HT-29 (cell line): ENCODE results near the gene LRRC4B. TPM values are rescaled to one million over a fixed set of nuclear protein-coding genes. Genes with fewer than 3 reads are reported as not detected.
"Not testable (repeated sequence)": the region's sequence is repeated elsewhere in the genome, so short reads cannot be mapped to it uniquely, and the experiment has no call there.

ENCODE experiments used
- DNase-seq: peaks from one replicate; pipeline ENCODE4 v3.0.0-alpha.2; 2015; ENCODE audit warnings: low spot score
- total RNA-seq: library from RNA; depleted of rRNA; stranded (reverse); fragments of >200 nt; shearing (Covaris generic); gene quantifications from 2 replicates; pipeline ENCODE4 v1.2.3, GENCODE V29; 2014

The LRRC4B gene
- total RNA-seq, 1 experiment from 2014 or later, result not detected

DNA sequence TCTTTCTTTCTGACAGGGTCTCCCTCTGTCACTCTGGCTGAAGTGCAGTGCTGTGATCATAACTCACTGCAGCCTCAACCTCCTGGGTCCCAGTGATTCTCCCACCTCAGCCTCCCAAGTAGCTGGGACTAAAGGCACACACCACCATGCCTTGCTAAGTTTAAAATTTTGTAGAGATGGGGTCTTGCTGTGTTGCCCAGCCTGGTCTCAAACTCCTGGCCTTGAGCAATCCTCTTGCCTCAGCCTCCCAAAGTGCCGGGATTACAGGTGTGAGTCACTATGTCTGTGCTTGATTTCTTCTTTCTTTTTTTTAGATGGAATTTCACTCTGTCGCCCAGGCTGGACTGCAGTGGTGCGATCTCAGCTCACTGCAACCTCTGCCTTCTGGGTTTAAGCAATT, 40.2 kb downstream of the LRRC4B start:
- DNase-seq, result not testable (repeated sequence)

DNA sequence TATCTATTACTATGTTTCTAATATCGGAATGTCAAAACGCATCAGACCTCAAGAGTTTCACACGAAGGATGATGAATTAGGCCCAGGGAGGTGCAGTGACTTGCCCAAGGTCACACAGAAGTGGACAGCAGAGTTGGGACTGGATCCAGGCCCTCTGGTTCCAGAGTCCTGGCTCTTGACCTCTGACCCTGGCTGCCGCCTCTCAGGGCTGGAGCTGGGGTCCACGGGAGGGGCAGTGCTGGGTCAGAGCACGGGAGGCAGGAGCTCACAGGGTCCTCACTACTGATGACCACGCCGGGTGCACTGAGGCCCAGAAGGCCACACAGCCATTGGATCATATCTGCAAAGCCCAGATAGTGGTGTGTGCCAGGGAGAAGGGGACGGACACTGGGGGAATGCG, 45.4 kb downstream of the LRRC4B start:
- DNase-seq, result no peak

DNA sequence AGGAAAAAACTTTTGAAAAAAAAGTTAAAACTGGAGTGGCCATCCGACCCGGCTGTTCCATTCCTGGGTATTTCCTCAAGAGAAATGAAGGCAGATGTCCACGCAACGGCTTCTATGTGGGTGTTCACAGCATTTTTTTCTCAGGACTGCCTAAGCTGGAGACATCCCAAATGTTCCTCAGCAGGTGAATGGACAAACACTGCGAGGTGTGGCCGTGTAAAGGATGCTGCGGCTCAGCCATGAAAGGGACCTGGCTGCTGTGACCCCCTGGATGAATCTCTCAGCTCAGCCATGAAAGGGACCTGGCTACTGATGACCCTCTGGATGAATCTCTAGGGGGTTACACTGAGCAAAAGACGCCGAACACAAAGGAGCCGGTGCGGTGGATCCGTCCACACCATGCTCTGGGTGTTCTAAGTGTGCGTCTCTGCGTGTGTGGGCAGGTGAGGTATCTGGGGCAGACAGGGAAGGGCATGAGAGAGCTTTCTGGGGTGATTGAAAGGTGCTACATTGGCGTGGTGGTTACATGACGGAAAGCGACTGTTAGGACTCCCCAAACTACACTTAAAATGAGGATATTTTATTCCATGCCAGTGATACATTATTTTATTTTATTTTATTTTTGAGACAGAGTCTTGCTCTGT, 47.3 kb downstream of the LRRC4B start:
- DNase-seq, result no peak

DNA sequence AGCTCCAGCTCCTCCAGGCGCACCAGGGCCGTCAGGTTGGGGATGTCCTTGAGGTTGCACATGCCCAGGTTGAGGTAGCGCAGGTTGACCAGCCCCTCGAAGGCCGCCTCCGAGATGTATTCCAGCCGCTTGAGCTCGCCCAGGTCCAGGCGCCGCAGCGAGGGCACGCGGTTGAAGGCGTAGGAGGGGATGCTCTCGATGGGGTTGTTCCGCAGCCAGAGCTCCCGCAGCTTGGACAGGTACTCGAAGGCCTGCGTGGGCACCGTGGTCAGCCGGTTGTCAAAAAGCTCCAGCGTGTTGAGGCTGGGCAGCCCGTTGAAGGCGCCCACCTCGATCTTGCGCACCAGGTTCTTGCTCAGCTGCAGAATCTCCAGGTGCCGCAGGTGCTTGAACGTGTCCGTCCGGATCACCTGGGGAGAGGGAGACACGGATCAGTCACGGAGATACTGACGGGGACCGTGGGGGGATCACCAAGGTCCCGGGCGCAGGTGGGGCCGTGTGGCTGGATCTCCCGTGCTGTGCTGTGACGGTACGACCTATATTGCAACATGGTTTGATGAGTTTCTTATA, 49.1 kb downstream of the LRRC4B start:
- no peak for DNase-seq

DNA sequence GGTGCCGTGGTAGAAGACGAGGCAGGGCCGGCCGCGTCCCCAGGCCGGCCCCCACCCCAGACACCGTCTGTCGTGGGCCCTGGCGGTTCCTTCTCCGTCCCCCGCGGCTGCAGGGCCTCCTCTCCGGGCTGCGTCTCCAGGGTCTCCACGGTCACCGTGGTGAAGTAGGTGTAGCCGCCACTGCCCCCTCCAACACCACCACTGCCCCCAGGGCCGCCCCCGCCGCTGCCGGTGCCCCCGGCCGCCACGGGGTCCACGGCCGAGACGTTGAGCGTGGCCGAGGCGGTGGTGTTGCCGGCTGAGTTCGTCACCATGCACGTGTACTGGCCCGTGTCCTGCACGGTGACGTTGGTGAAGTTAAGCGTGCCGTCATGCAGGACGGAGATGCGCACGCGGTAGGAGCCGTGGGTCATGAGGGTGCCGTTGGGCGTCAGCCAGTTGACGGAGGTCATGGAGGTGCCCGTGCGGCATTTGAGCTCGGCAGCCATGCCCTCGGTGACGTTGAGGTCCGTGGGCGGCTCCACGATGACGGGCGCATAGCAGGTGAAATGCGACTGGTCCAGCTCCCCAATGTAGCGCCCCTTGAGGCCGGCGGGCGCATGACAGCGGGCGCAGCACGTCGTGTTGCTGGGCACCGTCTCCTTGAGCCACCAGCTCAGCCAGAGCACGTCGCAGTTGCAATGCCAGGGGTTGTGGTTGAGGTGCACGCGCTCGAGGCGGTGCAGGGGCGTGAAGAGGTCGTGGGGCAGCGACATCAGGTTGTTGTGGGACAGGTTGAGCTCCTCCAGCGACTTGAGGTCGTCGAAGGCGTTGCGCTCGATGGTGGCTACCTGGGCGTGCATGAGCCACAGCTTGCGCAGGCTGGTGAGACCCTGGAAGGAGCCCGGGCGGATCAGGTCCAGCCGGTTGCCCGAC, 49.9 kb downstream of the LRRC4B start:
- no peak for DNase-seq

DNA sequence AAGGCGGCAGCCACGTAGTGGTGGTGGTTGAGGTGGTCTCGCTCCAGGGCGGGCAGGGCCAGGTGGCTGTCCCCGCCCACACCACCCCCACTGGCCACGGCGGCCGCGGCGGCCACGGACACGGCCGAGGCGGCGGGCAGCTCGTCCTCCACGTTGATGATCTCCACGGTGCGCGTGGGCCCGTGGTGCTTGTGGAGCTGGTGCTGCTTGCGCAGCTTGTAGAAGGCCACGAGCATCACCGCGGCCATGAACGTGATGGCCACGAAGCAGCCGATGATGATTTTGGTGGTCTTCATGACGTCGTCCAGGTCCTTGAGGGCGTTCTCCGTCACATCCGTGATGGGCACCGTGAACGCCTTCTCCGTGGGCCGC, 50.5 kb downstream of the LRRC4B start:
- no peak for DNase-seq

DNA sequence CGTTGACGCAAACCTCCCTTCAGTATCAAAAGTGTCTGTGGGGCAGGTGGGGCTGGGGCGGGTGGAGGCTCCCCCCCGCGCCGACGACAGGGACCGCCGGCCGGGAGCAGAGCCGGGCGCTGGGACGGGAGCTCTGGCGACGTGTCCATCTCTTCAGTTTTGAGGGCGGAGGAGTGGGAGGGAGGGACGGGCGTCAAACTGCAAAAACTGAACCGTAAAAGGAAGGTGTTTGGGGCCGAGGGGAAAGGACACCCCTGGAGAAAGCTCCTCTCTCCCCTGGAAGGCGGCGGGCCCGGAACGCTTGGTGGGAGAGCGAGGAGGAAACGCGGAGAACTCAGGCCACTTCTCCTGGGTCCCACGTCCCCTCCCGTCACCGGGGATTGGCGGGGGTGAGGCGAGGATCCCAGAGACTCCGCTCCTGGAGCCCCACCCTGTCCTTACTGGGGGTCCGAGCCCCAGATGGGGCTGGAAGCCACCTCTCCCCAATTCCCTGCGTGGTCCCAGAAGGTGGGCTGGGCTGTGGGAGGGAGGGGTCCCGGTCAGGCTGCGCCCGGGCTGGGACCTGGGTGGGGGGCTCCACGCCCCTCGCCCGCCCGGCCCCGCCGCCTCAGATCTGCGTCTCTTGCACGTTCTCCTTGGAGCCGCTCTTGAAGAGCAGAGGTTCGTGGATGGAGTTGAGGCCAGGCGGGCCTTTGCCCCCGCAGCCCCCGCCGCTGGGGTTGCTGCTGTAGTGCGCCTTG, 51.1 kb downstream of the LRRC4B start:
- no peak for DNase-seq

DNA sequence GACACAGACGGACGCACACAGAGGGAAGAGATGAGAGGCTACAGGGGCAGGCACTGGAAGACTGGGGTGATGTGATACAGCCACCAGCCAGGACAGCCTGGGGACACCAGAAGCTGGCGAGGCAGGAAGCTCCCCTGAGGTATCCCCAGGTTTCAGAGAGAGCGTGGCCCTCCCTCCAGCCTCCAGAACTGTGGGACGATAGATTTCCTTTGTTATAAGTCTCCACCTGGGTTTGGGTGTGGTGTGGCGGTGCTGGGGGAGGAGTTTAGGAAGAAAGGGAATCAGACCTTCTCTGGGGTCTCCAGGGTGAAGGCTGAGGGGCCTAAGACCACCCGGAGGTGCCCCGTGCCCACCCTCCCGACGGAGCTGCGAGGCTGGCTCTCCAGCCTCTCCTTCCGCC, 51.8 kb downstream of the LRRC4B start:
- no peak for DNase-seq

DNA sequence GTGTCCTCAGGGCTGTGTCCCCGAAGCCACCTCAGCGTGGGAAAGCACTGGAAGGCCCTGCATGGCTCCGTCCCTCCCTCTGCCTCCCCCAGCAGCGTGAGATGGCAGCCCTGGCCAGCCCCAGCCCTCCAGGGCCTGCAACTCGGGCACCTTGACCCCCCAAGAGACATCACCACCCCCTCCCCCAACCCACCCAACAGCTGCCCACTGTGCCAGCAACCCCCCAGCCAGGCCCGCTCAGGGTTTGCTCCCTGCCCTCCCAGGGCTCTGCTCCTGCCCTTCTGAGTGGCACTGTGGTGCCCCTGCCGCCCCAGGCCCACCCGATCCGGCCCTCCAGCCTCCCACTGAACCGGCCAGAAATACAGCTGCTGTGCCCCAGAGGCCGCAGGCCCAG, 53.1 kb downstream of the LRRC4B start:
- no peak for DNase-seq

DNA sequence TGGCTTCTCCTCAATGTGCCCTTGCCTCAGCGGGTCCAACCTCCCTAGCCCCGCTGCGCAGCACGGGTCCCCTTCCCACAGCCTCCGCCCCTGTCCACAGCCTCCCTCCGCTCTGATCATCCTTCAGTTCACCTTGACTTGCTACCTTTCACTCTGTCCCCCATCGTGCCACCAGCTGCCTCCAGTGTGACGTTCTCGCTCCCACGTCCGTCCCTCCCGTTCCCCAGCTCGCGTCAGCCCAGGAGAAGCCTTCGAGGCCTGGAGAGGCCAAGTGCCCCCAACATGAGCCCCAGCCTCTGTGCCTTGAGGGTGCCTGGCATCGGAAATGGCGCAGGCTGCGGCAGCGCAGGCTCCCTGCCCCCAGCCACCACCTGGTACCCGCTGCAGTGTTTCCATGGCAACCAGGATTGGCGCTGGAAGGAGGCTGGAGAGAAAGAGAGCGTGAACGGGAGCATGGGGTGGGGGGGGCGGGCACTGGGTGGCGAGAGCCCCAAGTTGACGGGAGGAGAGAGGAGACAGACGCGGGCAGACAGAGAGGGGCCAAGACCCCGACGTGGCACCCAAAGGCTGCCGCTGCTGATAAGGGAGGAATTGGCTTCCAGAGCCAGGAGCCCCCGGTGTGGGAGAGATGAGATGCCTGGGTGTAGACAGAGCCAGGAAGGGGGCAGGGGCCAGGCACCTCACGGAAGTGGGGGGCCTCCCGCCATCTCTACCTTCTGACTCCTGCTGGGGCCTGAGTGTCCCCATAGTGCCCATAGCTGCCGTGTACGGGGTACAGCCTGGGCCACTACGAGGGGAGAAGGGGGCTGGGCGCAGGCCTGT, 53.7 kb downstream of the LRRC4B start:
- no peak for DNase-seq

DNA sequence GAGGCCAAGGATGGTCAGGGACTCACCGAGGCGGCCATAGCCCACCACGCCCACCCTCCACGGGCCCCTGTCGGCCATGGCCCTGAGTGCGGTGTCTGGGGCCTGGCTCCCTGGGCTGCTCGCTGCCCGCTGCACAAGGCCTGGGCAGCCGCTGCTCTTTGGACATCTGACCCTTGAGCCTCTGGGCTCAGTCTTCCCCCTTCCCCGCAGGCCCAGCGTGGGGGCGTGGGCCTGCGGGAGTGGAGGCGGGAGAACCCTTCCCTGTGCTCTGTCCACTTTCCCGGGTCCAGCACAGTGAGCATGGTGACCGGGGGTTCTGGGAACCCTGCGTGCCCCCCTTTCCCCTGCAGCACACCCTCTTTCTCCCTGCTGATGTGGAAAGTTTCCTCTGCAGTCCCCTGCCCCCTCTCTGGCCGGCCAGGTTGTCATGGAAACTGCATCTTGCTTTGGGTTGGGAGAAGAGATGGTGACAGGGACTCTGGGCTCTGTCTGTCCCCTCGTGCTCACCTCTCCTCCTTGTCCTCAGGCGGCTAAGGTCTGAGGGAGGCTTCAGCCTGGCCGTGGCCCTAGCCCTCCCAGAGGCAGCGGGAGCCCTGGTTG, 54.4 kb downstream of the LRRC4B start, which contains the start of gene ASPDH:
TSS of gene ASPDH (minus strand) at position 168 of the 600 bp plus-strand sequence. CDS start at position 78, 90 bp downstream.
- DNase-seq, result no peak

DNA sequence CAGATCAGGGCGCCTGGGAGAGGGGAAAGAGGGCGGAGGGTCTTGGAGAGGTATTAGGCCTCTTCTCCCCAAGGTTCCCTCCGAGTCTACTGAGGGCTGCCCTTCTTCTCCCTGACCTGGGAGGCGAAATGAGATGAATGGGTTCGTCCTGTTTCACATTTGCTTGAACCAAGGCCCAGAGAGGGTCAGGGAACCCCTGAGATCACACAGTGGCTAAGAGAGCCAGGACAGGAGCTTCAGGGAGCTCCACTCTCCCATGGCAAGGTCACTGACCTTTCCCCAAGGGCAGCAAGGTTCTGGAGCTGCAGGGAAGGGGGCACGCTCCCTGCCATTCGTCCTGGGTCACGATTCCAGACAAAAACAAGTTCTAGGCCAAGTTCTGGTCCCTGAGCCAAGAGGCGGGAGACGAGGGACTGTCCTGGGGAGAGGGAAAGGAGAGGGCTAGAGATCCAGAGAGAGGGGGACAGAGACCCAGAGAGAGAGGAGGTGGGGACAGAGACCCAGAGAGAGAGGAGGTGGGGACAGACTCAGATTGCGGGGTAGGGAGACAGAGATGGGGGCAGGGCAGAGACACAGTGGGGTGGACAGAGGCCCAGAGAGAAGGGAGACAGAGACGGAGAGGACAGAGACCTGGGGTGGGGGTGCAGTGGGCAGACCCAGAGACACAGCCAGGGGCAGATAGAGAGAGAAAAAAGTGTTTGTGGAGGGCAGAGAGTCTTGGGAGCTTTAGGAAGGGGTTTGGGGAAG, 55.1 kb downstream of the LRRC4B start:
- DNase-seq, result no peak

DNA sequence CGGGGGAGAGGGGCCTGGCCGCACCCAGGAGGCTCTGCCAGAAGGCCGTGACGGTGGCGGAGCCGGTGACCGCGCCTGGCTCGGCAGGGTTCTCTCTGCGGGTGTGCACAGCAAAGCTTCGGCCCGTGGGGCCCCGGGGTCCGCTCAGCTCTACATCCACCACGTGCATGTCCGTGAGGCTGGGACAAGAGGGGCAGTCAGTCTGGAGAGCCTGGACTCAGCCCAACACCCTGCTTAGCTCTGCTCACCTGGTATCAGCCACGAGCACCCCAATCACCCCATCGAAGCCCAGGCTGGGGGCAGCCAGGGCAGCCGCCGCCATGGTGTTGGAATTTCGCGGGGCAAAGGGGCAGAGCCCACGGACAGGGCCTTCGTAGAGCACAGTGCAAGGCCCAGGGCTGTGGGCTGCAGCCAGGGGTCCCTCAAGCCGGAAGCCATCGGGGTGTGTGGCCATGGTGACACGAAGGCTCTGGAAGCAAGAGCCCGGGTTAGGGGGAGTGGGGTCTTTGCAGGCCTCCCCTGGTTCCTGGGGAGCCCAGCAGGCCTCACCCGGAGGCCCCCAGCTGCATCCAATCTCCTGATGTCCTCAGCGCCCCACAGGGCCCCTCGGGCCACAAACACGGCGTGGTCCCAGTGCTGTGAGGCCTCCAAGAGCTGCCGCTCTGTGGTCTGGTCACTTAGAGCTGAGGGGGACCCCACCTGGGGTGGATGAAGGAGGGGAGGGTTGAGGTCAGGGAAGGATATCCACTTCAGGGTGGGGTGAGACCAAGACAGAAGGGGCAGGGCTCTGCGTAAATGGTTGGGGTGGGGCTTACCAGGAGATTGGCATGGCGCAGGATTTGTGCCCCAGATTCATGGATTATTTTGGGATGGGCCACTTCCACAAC, 55.9 kb downstream of the LRRC4B start:
- DNase-seq, result no peak

DNA sequence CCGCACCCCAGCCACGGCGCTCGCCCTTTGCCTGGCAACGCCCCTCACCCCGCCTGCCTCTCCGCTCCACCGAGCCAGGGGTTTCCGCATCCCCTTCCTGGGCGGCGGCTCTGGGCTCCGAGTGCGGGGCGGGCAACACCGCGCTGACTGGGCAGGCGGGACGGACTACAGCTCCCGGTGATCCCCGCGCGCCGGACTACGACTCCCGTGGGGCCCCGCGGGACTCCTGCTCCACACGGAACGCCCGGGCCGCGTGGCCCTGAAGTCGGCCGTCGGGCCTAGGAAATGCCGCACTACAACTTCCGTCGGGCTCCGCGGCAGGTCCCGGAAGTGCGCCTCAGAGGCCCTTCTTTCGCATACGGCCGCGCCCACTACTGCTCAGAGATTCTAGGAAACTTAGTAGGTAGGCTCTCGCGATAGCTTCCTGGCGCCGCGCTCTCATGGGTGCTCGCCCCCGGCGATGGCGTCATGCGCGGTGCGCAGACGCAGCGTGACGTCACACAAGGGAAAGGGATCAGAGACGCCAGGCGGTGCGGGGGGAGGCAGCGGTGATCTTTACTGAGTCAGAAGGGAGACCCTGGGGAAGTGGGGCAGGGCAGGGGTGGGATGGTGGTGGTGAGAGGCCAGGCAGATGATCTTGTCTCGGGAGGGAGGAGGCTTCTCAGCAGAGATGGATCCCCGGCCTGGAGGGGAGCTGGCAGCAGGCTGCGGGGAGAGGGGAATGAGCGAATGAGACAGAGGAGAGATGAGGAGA, 57.0 kb downstream of the LRRC4B start, which contains the start of gene JOSD2:
TSS of gene JOSD2 (minus strand) at position 123 of the 754 bp plus-strand sequence. CDS start 760 bp downstream, outside the sequence.
- peak; percentile 100 for DNase-seq

DNA sequence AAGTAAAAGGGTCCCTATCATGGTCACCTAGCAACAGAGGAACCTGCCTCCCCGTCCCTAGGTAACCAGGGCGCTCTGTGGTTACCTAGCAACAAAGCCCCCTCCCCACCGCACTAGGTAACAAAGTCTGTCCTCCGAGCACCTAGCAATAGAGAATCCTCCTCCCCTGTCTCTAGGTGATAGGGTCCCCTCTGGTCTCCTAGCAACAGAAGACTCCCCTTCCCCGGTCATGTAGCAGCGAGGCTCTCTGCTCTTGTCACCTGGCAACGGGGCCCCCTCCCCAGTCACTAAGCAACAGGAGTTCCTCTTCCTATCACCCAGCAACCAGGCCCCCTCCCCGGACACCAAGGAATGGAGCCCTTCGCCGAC, 57.6 kb downstream of the LRRC4B start:
- DNase-seq, result no peak

DNA sequence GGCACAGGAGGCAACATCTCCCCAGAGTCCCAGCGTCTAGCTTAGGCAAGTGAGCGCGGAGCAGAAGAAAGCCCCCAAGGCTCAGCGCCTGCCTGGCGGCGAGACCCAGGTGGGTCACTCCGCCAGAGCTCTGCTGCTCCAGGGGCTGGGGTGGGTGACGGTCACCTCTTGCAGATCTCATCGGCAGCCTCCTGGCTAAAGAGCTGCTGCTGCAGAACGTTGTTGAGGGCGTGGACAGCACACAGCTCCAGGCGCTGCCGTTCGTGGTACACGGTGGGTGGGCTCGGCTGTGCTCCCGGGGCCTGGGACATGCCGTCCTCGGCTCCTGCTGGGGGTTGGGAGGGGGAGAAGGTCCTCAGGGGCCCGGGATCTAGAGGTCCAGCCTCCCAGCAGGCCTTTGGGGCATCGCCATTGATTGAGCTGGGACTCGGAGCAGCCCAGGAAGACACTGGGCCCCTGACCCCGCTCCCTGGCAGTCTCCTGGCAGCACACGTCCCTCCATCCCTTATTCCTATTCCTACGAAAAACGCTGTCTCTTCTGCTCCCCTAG, 58.0 kb downstream of the LRRC4B start:
- DNase-seq, result no peak

DNA sequence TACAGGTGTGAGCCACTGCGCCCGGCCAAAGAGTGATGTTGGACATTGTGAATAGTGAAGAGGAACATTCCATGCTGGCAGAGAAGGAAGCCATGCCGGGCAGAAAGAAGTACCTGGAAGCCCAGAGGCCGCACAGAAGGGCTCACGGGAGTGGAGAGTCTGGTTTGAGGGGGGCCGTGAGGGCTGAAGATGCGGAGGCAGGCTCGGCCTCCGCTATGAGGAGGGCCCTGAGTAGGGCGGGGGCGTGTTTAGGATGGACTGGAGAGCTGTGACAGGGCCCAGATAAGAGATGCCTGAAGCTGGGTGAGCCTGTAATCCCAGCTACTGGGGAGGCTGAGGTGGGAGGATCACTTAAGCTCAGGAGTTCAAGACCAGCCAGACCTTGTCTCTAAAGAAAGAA, 58.9 kb downstream of the LRRC4B start:
- DNase-seq, result no peak

DNA sequence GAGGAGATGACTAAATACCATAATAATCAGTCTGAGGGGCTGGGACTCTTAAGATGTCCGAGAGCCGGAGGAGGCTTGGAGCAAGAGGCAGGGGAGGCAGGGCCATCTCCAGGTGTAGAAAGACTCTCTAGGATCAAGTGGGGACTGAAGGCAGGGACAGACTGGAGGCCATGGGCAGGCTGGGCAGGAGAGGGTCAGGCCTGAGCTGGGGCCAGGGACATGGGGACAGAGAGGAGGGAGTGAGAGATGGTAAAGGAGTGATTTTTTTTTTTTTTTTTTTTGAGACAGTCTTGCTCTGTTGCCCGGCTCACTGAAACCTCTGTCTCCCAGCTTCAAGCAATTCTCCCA, 59.4 kb downstream of the LRRC4B start:
- DNase-seq, result no peak
